ENCODE data around the gene ELF5. TPM values are rescaled to one million over a fixed set of nuclear protein-coding genes. Genes with fewer than 3 reads are reported as not detected.

Gene ELF5
- total and polyA plus RNA-seq, 2 donors (not counting 3 experiments of a cell fraction or from before 2014, with no cell fraction given): not detected

GRCh38 chr11:34522188-34522587, 8.6 kb upstream of the ELF5 start:
- H3K9me3 ChIP-seq (replicated peaks; ENCODE audit: control insufficient read depth, insufficient read depth, low read length): no peaks in the 10 kb centered on the region
- H3K4me2 ChIP-seq (ENCODE audit: insufficient read depth, low read length): no peak overlapping the region
- ChIA-PET CTCF (interaction anchor here (2.4 kb wide), 1 partner anchor 9 kb away, joined by 10 read pairs; no protein-coding TSS in a partner anchor), POLR2A (no interaction called here)
- no peak overlapping the region for H3K4me3 ChIP-seq (replicated peaks in 1 of 3; ENCODE audit: insufficient read depth in 1 of 3, low read depth in 1 of 3, low read length in 3 of 3)
- H3K27me3 ChIP-seq (ENCODE audit: control insufficient read depth in 2 of 2, insufficient read depth in 2 of 2, low read length in 2 of 2): peaks cover 0 to 2% of the 10 kb centered on the region in 2 experiments
- no peaks in the 10 kb centered on the region for H3K36me3 ChIP-seq (ENCODE audit: control insufficient read depth in 2 of 2, extremely low read depth in 1 of 2, insufficient read depth in 2 of 2, low read length in 2 of 2)
- no peaks in the 10 kb centered on the region for H3K79me2 ChIP-seq (ENCODE audit: control insufficient read depth, insufficient read depth, low read length)
- H2AFZ ChIP-seq (ENCODE audit: low read depth, low read length): no peak overlapping the region
- no peaks in the 10 kb centered on the region for H4K20me1 ChIP-seq (replicated peaks; ENCODE audit: control insufficient read depth, extremely low read depth, insufficient read depth, low read length)
- no peak overlapping the region for H3K9ac ChIP-seq (replicated peaks; ENCODE audit: extremely low read depth, insufficient read depth, low read length)
- BruUV-seq (replicated peaks): no TSS peak
- H3K4me1 ChIP-seq (ENCODE audit: control insufficient read depth, extremely low read depth, insufficient read depth, low read length): no peaks in the 10 kb centered on the region
- dilution Hi-C loops (cut with MboI; ENCODE audit: extremely low pct_ligation_motif_present, low sequenced_read_pairs): no loop called here
- no peaks in the 10 kb centered on the region for H3K9me1 ChIP-seq (replicated peaks; ENCODE audit: control insufficient read depth, extremely low read depth, insufficient read depth, low read length)
- DNase-seq (ENCODE audit: low read depth, low spot score): no peak
- intact Hi-C loops (cut with micrococcal nuclease): no loop called here
- FAIRE-seq: no peak
- TF ChIP-seq FOS (IDR thresholded peaks at IDR 0.05; ENCODE audit: borderline replicate concordance, insufficient read depth, low read length) (no peak), POLR2AphosphoS5 (IDR thresholded peaks at IDR 0.05; ENCODE audit: insufficient read depth, low read depth, low read length) (no peak), CTCF (IDR thresholded peaks at IDR 0.05; ENCODE audit: extremely low read depth in 1 of 2, insufficient read depth in 1 of 2, low read depth in 1 of 2, low read length in 2 of 2) (no peak), JUN (IDR thresholded peaks at IDR 0.05; ENCODE audit: borderline replicate concordance, insufficient read depth, insufficient read length, low read depth) (no peak), MAX (IDR thresholded peaks at IDR 0.05; ENCODE audit: insufficient read depth, insufficient read length) (no peak), MYC (IDR thresholded peaks at IDR 0.05; ENCODE audit: low read depth, low read length) (no peak), POLR2A (IDR thresholded peaks at IDR 0.05; ENCODE audit: low read depth, low read length) (no peak), GATA2 (IDR thresholded peaks at IDR 0.05; ENCODE audit: insufficient read depth, insufficient read length, low read depth, low read length) (no peak), EZH2 (IDR thresholded peaks at IDR 0.05; ENCODE audit: borderline replicate concordance, low read depth, low read length, severe bottlenecking) (no peak)
- H3K27ac ChIP-seq (ENCODE audit: insufficient read depth, low read depth, low read length): no peak overlapping the region

All from endothelial cell of umbilical vein (primary cell).